IMR-90 (cell line): ENCODE measurements around the gene PALMD. TPM values are rescaled to one million over a fixed set of nuclear protein-coding genes. Genes with fewer than 3 reads are reported as not detected.

ENCODE experiments used
- ATAC-seq: fragments of 200-7000 bp; cut with Tn5 transposase; 2 replicates; pipeline ENCODE4 v1.9.1; 2020; ENCODE audit warnings: low read depth, mild to moderate bottlenecking, moderate library complexity
- BruUV-seq: library from RNA; stranded (reverse); fragments of 400-500 nt; replicated peaks from 2 replicates; lab custom pipeline; 2021; lab: Mats Ljungman, UMichigan
- CTCF ChIA-PET: fragments of 300-600 bp; formaldehyde crosslinking; extraction: SDS; loops from one replicate; lab custom pipeline; 2021; ENCODE audit warnings: antibody characterized with exemption; lab: Yijun Ruan, JAX
- POLR2A ChIA-PET: fragments of 300-600 bp; sonication (Branson Sonifier 250); formaldehyde crosslinking; loops from one replicate; lab custom pipeline; 2022; ENCODE audit warnings: antibody characterized with exemption; ENCODE audit not compliant: unreplicated experiment; lab: Charles Lee
- DNase-seq: peaks from one replicate; pipeline ENCODE4 v3.0.0; 2013
- H2AFZ ChIP-seq: replicated peaks from 2 replicates; pipeline ENCODE3; 2013; ENCODE audit warnings: low read length, mild to moderate bottlenecking; ENCODE audit not compliant: poor library complexity
- H2AK5ac ChIP-seq: 2 replicates; pipeline ENCODE4 v1.6.1; 2013; ENCODE audit warnings: low read depth, low read length, inconsistent platforms
- H2AK9ac ChIP-seq: replicated peaks from 2 replicates; pipeline ENCODE3; 2013; ENCODE audit warnings: mild to moderate bottlenecking, low read depth, low read length, moderate library complexity; ENCODE audit not compliant: poor library complexity
- H2BK120ac ChIP-seq: 2 replicates; pipeline ENCODE4 v1.6.1; 2013; ENCODE audit warnings: low read depth, low read length, inconsistent platforms
- H2BK15ac ChIP-seq: 3 replicates; pipeline ENCODE4 v1.6.1; 2013; ENCODE audit warnings: low read depth, low read length, inconsistent platforms
- H2BK20ac ChIP-seq: 2 replicates; pipeline ENCODE4 v1.6.1; 2013; ENCODE audit warnings: low read depth, mild to moderate bottlenecking, inconsistent platforms, low read length, moderate library complexity
- H2BK5ac ChIP-seq: 2 replicates; pipeline ENCODE4 v1.6.1; 2013; ENCODE audit warnings: mild to moderate bottlenecking, low read depth, low read length, inconsistent platforms; ENCODE audit not compliant: poor library complexity, severe bottlenecking
- H3K14ac ChIP-seq: replicated peaks from 2 replicates; pipeline ENCODE4 v1.6.1; 2013; ENCODE audit warnings: low read depth, low read length, inconsistent platforms
- H3K18ac ChIP-seq: 2 replicates; pipeline ENCODE4 v1.6.1; 2013; ENCODE audit warnings: low read depth, low read length, control low read depth
- H3K23ac ChIP-seq: 2 replicates; pipeline ENCODE4 v1.6.1; 2013; ENCODE audit warnings: low read depth, low read length, inconsistent platforms
- H3K27ac ChIP-seq: 2 replicates; pipeline ENCODE4 v1.5.1; 2013; ENCODE audit warnings: mild to moderate bottlenecking, control low read depth, low read length; ENCODE audit not compliant: insufficient read depth
- H3K27me3 ChIP-seq: 2 replicates; pipeline ENCODE4 v1.6.1; 2013; ENCODE audit warnings: low read length; ENCODE audit not compliant: control insufficient read depth, insufficient read depth
- H3K36me3 ChIP-seq: 2 replicates; pipeline ENCODE4 v1.6.1; 2013; ENCODE audit warnings: low read length, mixed read lengths; ENCODE audit not compliant: control insufficient read depth, insufficient read depth
- H3K4ac ChIP-seq: 2 replicates; pipeline ENCODE4 v1.6.1; 2013; ENCODE audit warnings: low read depth, low read length, inconsistent platforms
- H3K4me1 ChIP-seq: 2 replicates; pipeline ENCODE4 v1.6.1; 2013; ENCODE audit warnings: low read length, mixed read lengths; ENCODE audit not compliant: control insufficient read depth, insufficient read depth
- H3K4me2 ChIP-seq: 2 replicates; pipeline ENCODE4 v1.6.1; 2013; ENCODE audit warnings: low read depth, mild to moderate bottlenecking, control low read depth, low read length, moderate library complexity
- H3K4me3 ChIP-seq: 2 replicates; pipeline ENCODE4 v1.5.1; 2013; ENCODE audit warnings: low read depth, mild to moderate bottlenecking, control low read depth, low read length, moderate library complexity; ENCODE audit not compliant: insufficient read depth
- H3K56ac ChIP-seq: 2 replicates; pipeline ENCODE4 v1.6.1; 2013; ENCODE audit warnings: low read length, inconsistent platforms; ENCODE audit not compliant: insufficient read depth; ENCODE audit errors: extremely low read depth
- H3K79me1 ChIP-seq, 2 experiments: 2 replicates each; pipeline ENCODE4 v1.6.1; 2013; ENCODE audit warnings: low read length in 2 of 2, inconsistent platforms in 1 of 2, low read depth in 1 of 2
- H3K9ac ChIP-seq: 2 replicates; pipeline ENCODE4 v1.6.1; 2013; ENCODE audit warnings: low read depth, low read length, control low read depth
- H3K9me1 ChIP-seq: 2 replicates; pipeline ENCODE4 v1.6.1; 2013; ENCODE audit warnings: low read length, inconsistent platforms; ENCODE audit not compliant: insufficient read depth
- H3K9me3 ChIP-seq: 2 replicates; pipeline ENCODE4 v1.6.1; 2013; ENCODE audit warnings: low read length; ENCODE audit not compliant: control insufficient read depth, insufficient read depth
- H4K20me1 ChIP-seq: 2 replicates; pipeline ENCODE4 v1.6.1; 2013; ENCODE audit warnings: low read length, inconsistent platforms; ENCODE audit not compliant: insufficient read depth
- H4K5ac ChIP-seq: 2 replicates; pipeline ENCODE4 v1.6.1; 2013; ENCODE audit warnings: mild to moderate bottlenecking, low read depth, low read length, control low read depth
- H4K8ac ChIP-seq, 2 experiments: 2 replicates each; pipeline ENCODE4 v1.6.1; 2013; ENCODE audit warnings: low read depth in 2 of 2, low read length in 2 of 2, control low read depth in 1 of 2, inconsistent platforms in 1 of 2
- H4K91ac ChIP-seq: 2 replicates; pipeline ENCODE4 v1.6.1; 2013; ENCODE audit warnings: low read depth, low read length, inconsistent platforms; ENCODE audit not compliant: insufficient read depth
- BHLHE40 ChIP-seq: fragments of 150-350 bp; IDR thresholded peaks from 2 replicates; pipeline ENCODE4 v1.6.1; 2016; ENCODE audit warnings: mild to moderate bottlenecking, low read depth, low read length
- CEBPB ChIP-seq: IDR thresholded peaks from 2 replicates; pipeline ENCODE4 v1.6.1; 2012; ENCODE audit warnings: low read depth, low read length, improper control_type of control experiment
- CHD1 ChIP-seq: IDR thresholded peaks from 2 replicates; pipeline ENCODE4 v1.6.1; 2012; ENCODE audit warnings: low read depth, low read length, improper control_type of control experiment
- FOS ChIP-seq: fragments of 150-350 bp; IDR thresholded peaks from 2 replicates; pipeline ENCODE4 v1.6.1; 2016; ENCODE audit warnings: low read depth, low read length
- MAFK ChIP-seq: IDR thresholded peaks from 2 replicates; pipeline ENCODE4 v1.6.1; 2012; ENCODE audit warnings: low read depth, low read length, improper control_type of control experiment
- MAZ ChIP-seq: IDR thresholded peaks from 2 replicates; pipeline ENCODE4 v1.6.1; 2012; ENCODE audit warnings: low read depth, mild to moderate bottlenecking, low read length, improper control_type of control experiment, moderate library complexity, borderline replicate concordance
- MXI1 ChIP-seq: IDR thresholded peaks from 2 replicates; pipeline ENCODE4 v1.6.1; 2012; ENCODE audit warnings: low read depth, mild to moderate bottlenecking, low read length, moderate library complexity, borderline replicate concordance
- POLR2A ChIP-seq: IDR thresholded peaks from 2 replicates; pipeline ENCODE4 v1.6.1; 2012; ENCODE audit warnings: mild to moderate bottlenecking, low read depth, low read length
- RAD21 ChIP-seq: IDR thresholded peaks from 2 replicates; pipeline ENCODE4 v1.6.1; 2012; ENCODE audit warnings: low read length, improper control_type of control experiment
- RCOR1 ChIP-seq: IDR thresholded peaks from 2 replicates; pipeline ENCODE4 v1.6.1; 2012; ENCODE audit warnings: mild to moderate bottlenecking, low read length, improper control_type of control experiment; ENCODE audit not compliant: insufficient replicate concordance
- RFX5 ChIP-seq: IDR thresholded peaks from 2 replicates; pipeline ENCODE4 v1.8.0; 2012; ENCODE audit warnings: low read depth, mild to moderate bottlenecking, low read length, moderate library complexity
- WGBS, 2 experiments: methylation state at CpG; one replicate each; pipeline versions ENCODE4 v1.1.5 to v1.1.7; 2013; ENCODE audit warnings: missing lambda C conversion rate in 2 of 2; ENCODE audit not compliant: insufficient read length in 1 of 2; ENCODE audit errors: extremely low coverage in 2 of 2; 5-methylcytosine and 5-hydroxymethylcytosine counted together
- dilution Hi-C: fragments of 300-500 bp; cut with HindIII; formaldehyde crosslinking; loops from one replicate; pipeline ENCODE4 v1.14.3; 2018; ENCODE audit warnings: low sequenced_read_pairs; ENCODE audit not compliant: unreplicated experiment
- in situ Hi-C: fragments of 300-500 bp; cut with MboI; formaldehyde crosslinking; loops from 3 replicates; pipeline ENCODE4 v1.14.3; 2019; ENCODE audit warnings: low sequenced_read_pairs, inconsistent platforms, mixed read lengths
- intact Hi-C: fragments of 100-400 bp; cut with micrococcal nuclease; formaldehyde crosslinking; loops from 2 replicates; pipeline ENCODE4 v1.10.0; 2022
- polyA plus RNA-seq, 3 experiments: library from polyadenylated mRNA; depleted of rRNA; stranded (reverse); fragments of >200 nt; gene quantifications; 2 replicates each; pipeline ENCODE4 v1.2.3, GENCODE V29; 2012; ENCODE audit warnings: low replicate concordance in 1 of 3
- total RNA-seq: library from RNA; depleted of rRNA; stranded (reverse); fragments of >200 nt; gene quantifications from 2 replicates; pipeline ENCODE4 v1.2.3, GENCODE V29; 2012
- TF ChIP-seq, protein P1 (sequence below): conservative IDR thresholded peaks from 2 replicates; pipeline ENCODE4 v1.5.1; 2012; ENCODE audit warnings: mild to moderate bottlenecking, low read depth, low read length, improper control_type of control experiment

PALMD gene
- total and polyA plus RNA-seq, 2 of the 4 experiments (the other 2 are of a cell fraction) = 0.51 to 0.72 TPM

DNA sequence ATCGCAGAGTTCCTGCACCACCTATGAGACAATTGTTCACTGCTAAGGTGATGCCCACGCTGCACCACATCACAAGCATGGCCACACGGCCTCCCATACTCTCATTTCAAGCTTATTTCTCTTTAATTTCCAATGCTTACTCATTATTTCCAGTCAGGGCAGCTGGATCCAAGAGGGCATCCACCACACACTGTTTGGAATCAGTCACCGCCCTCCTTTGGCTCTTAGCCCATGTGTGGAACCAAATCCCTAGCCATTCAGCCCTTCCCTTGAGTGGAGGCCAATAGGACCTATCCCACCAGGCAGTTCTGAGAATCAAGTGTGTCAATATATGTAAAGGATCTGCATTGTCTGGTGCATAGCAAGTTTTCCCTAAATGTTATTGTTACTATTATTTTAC is 26.3 kb upstream of the PALMD start:
- no peak overlapping the region for H2BK15ac ChIP-seq
- POLR2A ChIA-PET = no interaction called here
- H2AK5ac ChIP-seq = no peak overlapping the region
- no peak overlapping the region for H3K14ac ChIP-seq
- H4K91ac ChIP-seq = no peak overlapping the region
- H4K5ac ChIP-seq = no peak overlapping the region
- H3K9me3 ChIP-seq = no peaks in the 10 kb centered on the region
- no peaks in the 10 kb centered on the region for H3K27me3 ChIP-seq
- no peak overlapping the region for H2AFZ ChIP-seq
- in situ Hi-C loops = no loop called here
- intact Hi-C loops = no loop called here
- no peak overlapping the region for H2BK5ac ChIP-seq
- H3K9ac ChIP-seq = no peak overlapping the region
- no TSS peak for BruUV-seq
- no peaks in the 10 kb centered on the region for H3K36me3 ChIP-seq
- H4K20me1 ChIP-seq = no peaks in the 10 kb centered on the region
- dilution Hi-C loops = no loop called here
- H3K18ac ChIP-seq = no peak overlapping the region
- no peaks in the 10 kb centered on the region for H3K9me1 ChIP-seq
- no peak overlapping the region for H2AK9ac ChIP-seq
- H3K4me3 ChIP-seq = no peak overlapping the region
- no peak overlapping the region for H2BK20ac ChIP-seq
- DNase-seq (no peak), ATAC-seq (no peak)
- CTCF ChIA-PET = no interaction called here
- TF ChIP-seq, protein P1, sequence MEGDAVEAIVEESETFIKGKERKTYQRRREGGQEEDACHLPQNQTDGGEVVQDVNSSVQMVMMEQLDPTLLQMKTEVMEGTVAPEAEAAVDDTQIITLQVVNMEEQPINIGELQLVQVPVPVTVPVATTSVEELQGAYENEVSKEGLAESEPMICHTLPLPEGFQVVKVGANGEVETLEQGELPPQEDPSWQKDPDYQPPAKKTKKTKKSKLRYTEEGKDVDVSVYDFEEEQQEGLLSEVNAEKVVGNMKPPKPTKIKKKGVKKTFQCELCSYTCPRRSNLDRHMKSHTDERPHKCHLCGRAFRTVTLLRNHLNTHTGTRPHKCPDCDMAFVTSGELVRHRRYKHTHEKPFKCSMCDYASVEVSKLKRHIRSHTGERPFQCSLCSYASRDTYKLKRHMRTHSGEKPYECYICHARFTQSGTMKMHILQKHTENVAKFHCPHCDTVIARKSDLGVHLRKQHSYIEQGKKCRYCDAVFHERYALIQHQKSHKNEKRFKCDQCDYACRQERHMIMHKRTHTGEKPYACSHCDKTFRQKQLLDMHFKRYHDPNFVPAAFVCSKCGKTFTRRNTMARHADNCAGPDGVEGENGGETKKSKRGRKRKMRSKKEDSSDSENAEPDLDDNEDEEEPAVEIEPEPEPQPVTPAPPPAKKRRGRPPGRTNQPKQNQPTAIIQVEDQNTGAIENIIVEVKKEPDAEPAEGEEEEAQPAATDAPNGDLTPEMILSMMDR = no peak
- TF ChIP-seq RCOR1 (no peak), RFX5 (no peak), FOS (no peak), MAZ (no peak), RAD21 (no peak), MXI1 (no peak), POLR2A (no peak), BHLHE40 (no peak), CHD1 (no peak), MAFK (no peak), CEBPB (no peak)
- H3K56ac ChIP-seq = no peak overlapping the region
- H3K79me1 ChIP-seq = no peaks in the 10 kb centered on the region
- H4K8ac ChIP-seq = no peak overlapping the region
- no peak overlapping the region for H2BK120ac ChIP-seq
- no peak overlapping the region for H3K4me2 ChIP-seq
- peaks cover 4% of the 10 kb centered on the region; the same call in 1 of the 2 replicates for H3K4me1 ChIP-seq
- no peak overlapping the region for H3K4ac ChIP-seq
- WGBS, 2 experiments = 90% methylated on average over 2 of the region's 4 CpGs; no CpG with 5 or more reads in 1 of the 2 experiments
- no peak overlapping the region for H3K23ac ChIP-seq
- no peak overlapping the region for H3K27ac ChIP-seq
